ENCODE results near the gene DPCD.

- TF ChIP-seq CTCF (IDR thresholded peaks at IDR 0.05 in 8 of 11, conservative IDR thresholded peaks at IDR 0.05 in 3 of 11) (no peak), POLR2A (IDR thresholded peaks at IDR 0.05) (no peak)
These were observed 25.5 kb downstream of the DPCD start for GRCh38 chr10:101613646-101614045.

All from spleen (tissue), 7 donors.